Loucy (cell line): Measurements from ENCODE around the gene FBLN2.

Experiments used
- H2AFZ ChIP-seq: fragments of 200-600 bp; sonication (generic); 2 replicates; pipeline ENCODE4 v1.6.0; 2016; ENCODE audit warnings: antibody characterized with exemption, mild to moderate bottlenecking, low read length, moderate library complexity
- H3F3A ChIP-seq: fragments of 200-600 bp; 2 replicates; pipeline ENCODE4 v1.6.0; 2016; ENCODE audit warnings: antibody characterized with exemption, low read depth, mild to moderate bottlenecking
- H3K27me3 ChIP-seq: fragments of 200-600 bp; sonication (generic); 2 replicates; pipeline ENCODE4 v1.6.1; 2014; ENCODE audit warnings: low read length, mild to moderate bottlenecking; ENCODE audit not compliant: insufficient read depth, poor library complexity, severe bottlenecking
- H3K36me3 ChIP-seq: fragments of 200-600 bp; sonication (generic); 2 replicates; pipeline ENCODE4 v1.6.1; 2016; ENCODE audit warnings: low read length; ENCODE audit not compliant: insufficient read depth
- H3K4me1 ChIP-seq: fragments of 200-600 bp; sonication (generic); 2 replicates; pipeline ENCODE4 v1.5.1; 2014; ENCODE audit warnings: low read length, mild to moderate bottlenecking; ENCODE audit not compliant: insufficient read depth, poor library complexity, severe bottlenecking
- H3K4me2 ChIP-seq: fragments of 200-600 bp; sonication (generic); 2 replicates; pipeline ENCODE4 v1.6.0; 2014; ENCODE audit warnings: antibody characterized with exemption, low read length, low read depth, mild to moderate bottlenecking; ENCODE audit not compliant: poor library complexity, severe bottlenecking
- H3K4me3 ChIP-seq: fragments of 200-600 bp; sonication (generic); 2 replicates; pipeline ENCODE4 v1.5.1; 2014; ENCODE audit warnings: low read length, mild to moderate bottlenecking, mixed read lengths; ENCODE audit not compliant: poor library complexity, severe bottlenecking
- H3K79me2 ChIP-seq: fragments of 200-600 bp; sonication (generic); 2 replicates; pipeline ENCODE4 v1.6.1; 2014; ENCODE audit warnings: low read length; ENCODE audit not compliant: insufficient read depth
- H3K9ac ChIP-seq: fragments of 200-600 bp; sonication (generic); 2 replicates; pipeline ENCODE4 v1.6.0; 2014; ENCODE audit warnings: mild to moderate bottlenecking, low read depth, low read length, moderate library complexity; ENCODE audit not compliant: poor library complexity, severe bottlenecking
- H3K9me2 ChIP-seq: fragments of 200-600 bp; sonication (generic); replicated peaks from 2 replicates; pipeline ENCODE4 v1.6.1; 2016; ENCODE audit warnings: low read depth, low read length, mixed read lengths
- H3K9me3 ChIP-seq: fragments of 200-600 bp; sonication (generic); 2 replicates; pipeline ENCODE4 v1.6.1; 2014; ENCODE audit warnings: mild to moderate bottlenecking, antibody characterized with exemption, low read length, low read depth; ENCODE audit not compliant: insufficient read depth
- H4K20me1 ChIP-seq: fragments of 200-600 bp; sonication (generic); 2 replicates; pipeline ENCODE4 v1.6.0; 2014; ENCODE audit warnings: antibody characterized with exemption, low read length, mild to moderate bottlenecking; ENCODE audit not compliant: insufficient read depth, poor library complexity, severe bottlenecking
- EZH2phosphoT487 ChIP-seq: fragments of 200-600 bp; IDR thresholded peaks from 2 replicates; pipeline ENCODE4 v1.6.1; 2018; ENCODE audit warnings: antibody characterized with exemption, mild to moderate bottlenecking, moderate library complexity, borderline replicate concordance
- TF ChIP-seq, protein P1 (sequence below): fragments of 200-600 bp; sonication (generic); conservative IDR thresholded peaks from 2 replicates; pipeline ENCODE4 v1.5.1; 2014; ENCODE audit warnings: mild to moderate bottlenecking, antibody characterized with exemption, low read length

Gene FBLN2

DNA sequence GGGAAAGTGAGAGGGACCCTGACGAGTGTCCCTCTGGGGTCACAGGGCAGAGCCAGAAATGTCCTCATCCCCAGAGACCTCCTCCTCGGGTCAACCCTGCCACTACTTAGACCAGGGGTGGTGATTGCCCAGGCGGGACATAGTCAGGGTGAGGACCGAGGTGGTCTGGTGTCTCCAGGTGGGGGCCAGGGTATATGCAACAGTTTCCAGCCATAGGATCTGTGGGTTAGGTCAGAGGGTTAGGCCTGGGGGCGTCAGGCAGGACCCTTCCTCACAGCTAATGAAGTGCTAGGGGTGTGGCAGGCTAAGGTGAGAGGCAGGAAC is 22.3 kb upstream of the FBLN2 start:
- Histone ChIP-seq H3K9ac (no peak overlapping the region), H3K4me2 (no peak overlapping the region), H3K4me3 (no peak overlapping the region), H3K79me2 (no peaks in the 10 kb centered on the region), H3K27me3 (no peaks in the 10 kb centered on the region), H2AFZ (no peak overlapping the region), H3K36me3 (no peaks in the 10 kb centered on the region), H3K9me3 (no peaks in the 10 kb centered on the region), H3K4me1 (no peaks in the 10 kb centered on the region), H4K20me1 (no peaks in the 10 kb centered on the region), H3K9me2 (no peaks in the 10 kb centered on the region), H3F3A (no peaks in the 10 kb centered on the region)
- no peak for TF ChIP-seq EZH2phosphoT487
- TF ChIP-seq, protein P1, sequence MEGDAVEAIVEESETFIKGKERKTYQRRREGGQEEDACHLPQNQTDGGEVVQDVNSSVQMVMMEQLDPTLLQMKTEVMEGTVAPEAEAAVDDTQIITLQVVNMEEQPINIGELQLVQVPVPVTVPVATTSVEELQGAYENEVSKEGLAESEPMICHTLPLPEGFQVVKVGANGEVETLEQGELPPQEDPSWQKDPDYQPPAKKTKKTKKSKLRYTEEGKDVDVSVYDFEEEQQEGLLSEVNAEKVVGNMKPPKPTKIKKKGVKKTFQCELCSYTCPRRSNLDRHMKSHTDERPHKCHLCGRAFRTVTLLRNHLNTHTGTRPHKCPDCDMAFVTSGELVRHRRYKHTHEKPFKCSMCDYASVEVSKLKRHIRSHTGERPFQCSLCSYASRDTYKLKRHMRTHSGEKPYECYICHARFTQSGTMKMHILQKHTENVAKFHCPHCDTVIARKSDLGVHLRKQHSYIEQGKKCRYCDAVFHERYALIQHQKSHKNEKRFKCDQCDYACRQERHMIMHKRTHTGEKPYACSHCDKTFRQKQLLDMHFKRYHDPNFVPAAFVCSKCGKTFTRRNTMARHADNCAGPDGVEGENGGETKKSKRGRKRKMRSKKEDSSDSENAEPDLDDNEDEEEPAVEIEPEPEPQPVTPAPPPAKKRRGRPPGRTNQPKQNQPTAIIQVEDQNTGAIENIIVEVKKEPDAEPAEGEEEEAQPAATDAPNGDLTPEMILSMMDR: no peak

DNA sequence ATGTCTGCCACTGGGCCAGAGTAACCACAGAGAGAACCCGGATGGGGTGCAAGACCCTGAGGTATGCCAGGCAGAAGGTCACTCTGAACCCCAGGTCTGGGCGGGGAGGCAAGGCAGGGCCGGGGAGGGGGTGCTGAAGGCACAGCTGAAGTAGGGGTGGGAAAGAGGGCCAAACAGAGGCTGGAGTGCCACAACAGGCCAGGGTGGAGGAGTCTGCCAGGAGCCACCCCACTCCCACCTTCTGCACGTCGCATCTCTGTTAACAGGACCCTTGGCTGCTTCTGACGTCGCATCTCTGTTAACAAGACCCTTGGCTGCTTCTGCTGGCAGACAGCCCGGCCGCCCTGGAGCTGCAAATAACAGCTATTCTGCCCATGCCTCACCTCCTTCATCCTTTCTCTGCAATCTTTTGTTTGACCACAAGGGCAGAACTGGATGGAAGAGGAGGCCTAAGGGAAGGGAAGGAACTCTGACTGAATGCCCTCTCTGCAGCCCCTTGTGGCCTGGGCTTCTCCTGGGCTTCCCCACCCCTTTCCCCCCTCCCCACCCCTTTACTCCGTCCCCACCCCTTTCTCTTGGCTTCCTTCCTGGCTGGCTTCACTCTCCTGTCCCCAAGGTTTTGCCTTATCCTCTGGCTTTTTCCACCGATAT is 20.6 kb upstream of the FBLN2 start:
- Histone ChIP-seq H3K27me3 (no peaks in the 10 kb centered on the region), H3K9me2 (no peaks in the 10 kb centered on the region), H2AFZ (no peak overlapping the region), H3F3A (no peaks in the 10 kb centered on the region), H3K36me3 (no peaks in the 10 kb centered on the region), H3K4me3 (no peak overlapping the region), H3K4me1 (no peaks in the 10 kb centered on the region), H3K9me3 (no peaks in the 10 kb centered on the region), H3K9ac (no peak overlapping the region), H4K20me1 (no peaks in the 10 kb centered on the region), H3K4me2 (no peak overlapping the region), H3K79me2 (no peaks in the 10 kb centered on the region)
- no peak for TF ChIP-seq EZH2phosphoT487
- TF ChIP-seq, protein P1: no peak; the same call in 1 of the 2 replicates

DNA sequence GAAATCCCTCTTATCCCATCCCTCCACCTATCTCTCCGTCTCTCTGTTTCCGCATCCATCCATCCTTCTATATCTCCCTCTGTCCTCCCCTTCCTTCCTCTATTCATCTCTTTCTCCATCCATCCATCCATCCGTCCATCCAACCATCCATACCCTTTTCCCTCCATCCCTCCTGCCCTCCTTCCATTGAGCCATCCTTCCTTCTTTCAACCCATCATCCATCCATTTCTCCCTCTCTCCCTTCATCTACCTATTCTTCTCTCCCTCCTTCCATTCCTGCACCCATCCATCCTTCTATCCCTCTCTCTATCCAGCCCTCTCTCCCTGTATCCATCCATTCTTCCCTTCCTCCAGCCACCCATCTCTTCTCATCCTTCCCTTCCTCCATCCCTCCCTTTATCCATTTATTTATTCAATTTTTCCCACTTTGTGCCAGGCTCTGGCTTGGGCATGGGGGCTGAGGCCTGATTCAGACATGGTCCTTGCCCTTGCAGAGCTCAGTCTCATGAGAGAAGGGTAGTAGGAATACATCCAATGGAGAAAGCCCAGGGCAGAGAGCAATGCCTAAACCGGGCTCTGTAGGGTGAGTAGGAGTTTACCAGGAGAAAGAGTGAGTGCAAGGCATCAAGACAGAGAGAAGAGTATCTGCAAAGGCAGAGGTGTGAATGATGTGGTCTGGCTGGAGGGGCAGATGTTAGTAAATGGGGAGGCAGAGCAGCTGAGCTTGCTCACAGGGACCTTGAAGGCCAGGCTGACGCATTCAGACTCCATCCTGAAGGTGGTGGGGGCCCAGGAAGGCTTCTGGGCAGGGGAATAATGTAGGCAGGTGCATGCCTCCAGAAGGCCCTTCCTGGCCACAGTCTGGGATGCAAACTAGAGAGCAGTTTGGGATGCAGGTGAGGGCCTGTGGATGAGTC is 19.5 kb upstream of the FBLN2 start:
- no peak for TF ChIP-seq EZH2phosphoT487
- TF ChIP-seq, protein P1: no peak
- Histone ChIP-seq H3K4me3 (no peak overlapping the region), H2AFZ (no peak overlapping the region), H3K36me3 (no peaks in the 10 kb centered on the region), H3K4me2 (no peak overlapping the region), H3K9me3 (no peaks in the 10 kb centered on the region), H3F3A (no peaks in the 10 kb centered on the region), H3K4me1 (no peaks in the 10 kb centered on the region), H3K9me2 (no peaks in the 10 kb centered on the region), H4K20me1 (no peaks in the 10 kb centered on the region), H3K27me3 (no peaks in the 10 kb centered on the region), H3K9ac (no peak overlapping the region), H3K79me2 (no peaks in the 10 kb centered on the region)
